ENCODE results near the gene FGB. TPM values are rescaled to one million over a fixed set of nuclear protein-coding genes. Genes with fewer than 3 reads are reported as not detected.

Gene FGB
- total and polyA plus RNA-seq, 2 of the 13 experiments (the other 11 are each of a cell fraction or from before 2014, with no cell fraction given) = 226 to 784 TPM

GRCh38 chr4:154583230-154583629 is 20.4 kb downstream of the FGB start:
- Histone ChIP-seq H4K20me1 (ENCODE audit: insufficient read depth, low read length) (no peaks in the 10 kb centered on the region), H3K4me3 (replicated peaks in 1 of 3; ENCODE audit: insufficient read depth in 1 of 3, low read depth in 2 of 3, low read length in 3 of 3) (no peak overlapping the region), H3K79me2 (ENCODE audit: insufficient read depth, low read length) (peaks cover 5% of the 10 kb centered on the region), H3K9ac (ENCODE audit: insufficient read depth, low read depth, low read length) (no peak overlapping the region), H3K27ac (ENCODE audit: extremely low read length, insufficient read depth, low read length) (no peak overlapping the region), H2AFZ (ENCODE audit: low read length) (no peak overlapping the region), H3K36me3 (replicated peaks in 1 of 2; ENCODE audit: control insufficient read depth in 1 of 2, insufficient read depth in 2 of 2, low read length in 2 of 2) (peaks cover 2 to 25% of the 10 kb centered on the region in 2 experiments), H3K4me1 (ENCODE audit: insufficient read depth, low read length) (peaks cover 54% of the 10 kb centered on the region), H3K9me3 (ENCODE audit: low read length) (no peaks in the 10 kb centered on the region), H3K4me2 (ENCODE audit: low read depth, low read length) (no peak overlapping the region), H3K27me3 (ENCODE audit: control insufficient read depth in 1 of 2, insufficient read depth in 2 of 2, low read length in 2 of 2) (no peaks in the 10 kb centered on the region)
- ATAC-seq (no peak), DNase-seq (ENCODE audit: low spot score) (no peak), FAIRE-seq (no peak)
- in situ Hi-C loops (cut with HindIII; ENCODE audit: extremely low pct_ligation_motif_present, low pct_unique_long_range_greater_than_20kb) (no loop called here), intact Hi-C loops (cut with micrococcal nuclease; ENCODE audit: unreplicated experiment) (no loop called here)
- ChIA-PET CTCF (ENCODE audit: low intra/inter-chr PET ratio, low total read pairs) (no interaction called here), POLR2A (interaction anchor here (1.1 to 16.0 kb wide), 8 partner anchors 7 to 36 kb away, joined by 3 to 468 read pairs (median 14); partner anchors contain the start of genes FGA, FGB and FGG)
- WGBS (ENCODE audit: low lambda C conversion rate) = 93% methylated on average over 3 of the region's 3 CpGs
- BruUV-seq (replicated peaks) = no TSS peak
- no peak for TF ChIP-seq ZNF547 (CRISPR knock-in tag; IDR thresholded peaks at IDR 0.05)
- TF ChIP-seq GMEB2 (CRISPR knock-in tag; IDR thresholded peaks at IDR 0.05; ENCODE audit: low read depth) = no peak
- no peak for TF ChIP-seq SNRNP70 (IDR thresholded peaks at IDR 0.05; ENCODE audit: low read depth, low read length)
- no peak for TF ChIP-seq ONECUT2 (CRISPR knock-in tag; IDR thresholded peaks at IDR 0.05)
- no peak for TF ChIP-seq ZNF282 (IDR thresholded peaks at IDR 0.05; ENCODE audit: partially characterized antibody)
- TF ChIP-seq HMG20B (CRISPR knock-in tag; conservative IDR thresholded peaks at IDR 0.05) = no peak
- peak; percentile 78 for TF ChIP-seq SRSF4 (IDR thresholded peaks at IDR 0.05; ENCODE audit: low read depth, low read length, poor library complexity, severe bottlenecking)
- no peak for TF ChIP-seq ZNF121 (CRISPR knock-in tag; IDR thresholded peaks at IDR 0.05)
- TF ChIP-seq NR2C2 (CRISPR knock-in tag; IDR thresholded peaks at IDR 0.05; ENCODE audit: borderline replicate concordance) = no peak
- no peak for TF ChIP-seq HNF1B (CRISPR knock-in tag; IDR thresholded peaks at IDR 0.05)
- TF ChIP-seq NR1H2 (CRISPR knock-in tag; IDR thresholded peaks at IDR 0.05; ENCODE audit: borderline replicate concordance, low read depth) = no peak
- TF ChIP-seq ZNF234 (CRISPR knock-in tag; conservative IDR thresholded peaks at IDR 0.05) = no peak
- peak; percentile 52 for TF ChIP-seq AGO2 (optimal IDR thresholded peaks at IDR 0.05; ENCODE audit: low read depth, low read length)
- TF ChIP-seq RBFOX2 (IDR thresholded peaks at IDR 0.05; ENCODE audit: low read depth, low read length) = peak; percentile 75
- TF ChIP-seq KLF9 (CRISPR knock-in tag; IDR thresholded peaks at IDR 0.05; ENCODE audit: low read depth) = no peak
